B cell (primary cell): ENCODE data around the gene MAML3. TPM values are rescaled to one million over a fixed set of nuclear protein-coding genes. Genes with fewer than 3 reads are reported as not detected.

ENCODE experiments used
- ATAC-seq: fragments of 200-7000 bp; cut with Tn5 transposase; one replicate; pipeline ENCODE4 v1.10.0; 2021; ENCODE audit warnings: low read depth, mild to moderate bottlenecking, moderate number of reproducible peaks, moderate library complexity
- CTCF ChIA-PET: fragments of 350-600 bp; sonication (Branson Sonifier 250); formaldehyde crosslinking; loops from one replicate; lab custom pipeline; 2021; ENCODE audit warnings: antibody characterized with exemption, inconsistent platforms; lab: Charles Lee
- POLR2A ChIA-PET: fragments of 350-600 bp; sonication (Branson Sonifier 250); formaldehyde crosslinking; loops from one replicate; lab custom pipeline; 2021; ENCODE audit warnings: antibody characterized with exemption; lab: Charles Lee
- DNase-seq: peaks from one replicate; pipeline ENCODE4 v3.0.0; 2013
- H2AFZ ChIP-seq: 2 replicates; pipeline ENCODE4 v1.6.1; 2012; ENCODE audit warnings: mild to moderate bottlenecking, low read depth, low read length; ENCODE audit not compliant: insufficient read depth, poor library complexity, severe bottlenecking
- H3K27ac ChIP-seq, 2 donors: 1 replicate in 1 of 2; 2 replicates in 1 of 2; pipeline ENCODE4 v1.5.1; 2012 to 2013; ENCODE audit warnings: low read length in 2 of 2, mild to moderate bottlenecking in 2 of 2, moderate library complexity in 1 of 2
- H3K27me3 ChIP-seq, 4 experiments: fragments of 200-600 bp in 1 of 4; sonication (generic) in 1 of 4; replicated peaks in 1 of 4; 1 replicate in 2 of 4; 2 replicates in 2 of 4; pipeline versions ENCODE4 v1.6.1 to v1.7.0; 2013 to 2016; ENCODE audit warnings: low read length in 3 of 4, mild to moderate bottlenecking in 2 of 4, mixed read lengths in 1 of 4, moderate library complexity in 1 of 4; ENCODE audit not compliant: insufficient read depth in 4 of 4, control insufficient read depth in 3 of 4; ENCODE audit errors: control extremely low read depth in 1 of 4
- H3K36me3 ChIP-seq, 2 experiments: replicated peaks in 1 of 2; 1 replicate in 1 of 2; 2 replicates in 1 of 2; pipeline versions ENCODE4 v1.6.1 to v1.7.1; 2013; ENCODE audit warnings: low read length in 1 of 2; ENCODE audit not compliant: insufficient read depth in 2 of 2, control insufficient read depth in 1 of 2; ENCODE audit errors: control extremely low read depth in 1 of 2, extremely low read depth in 1 of 2
- H3K4me1 ChIP-seq, 2 donors: fragments of 200-600 bp in 1 of 2; sonication (generic) in 1 of 2; 1 replicate in 1 of 2; 2 replicates in 1 of 2; pipeline versions ENCODE4 v1.5.1 to v1.6.1; 2013 to 2017; ENCODE audit warnings: low read length in 2 of 2; ENCODE audit not compliant: control insufficient read depth in 2 of 2, insufficient read depth in 2 of 2
- H3K4me2 ChIP-seq: replicated peaks from 2 replicates; pipeline ENCODE3; 2012; ENCODE audit warnings: mild to moderate bottlenecking, low read depth, low read length; ENCODE audit not compliant: poor library complexity, severe bottlenecking
- H3K4me3 ChIP-seq, 5 experiments: fragments of 200-600 bp in 1 of 5; sonication (generic) in 1 of 5; 1 replicate in 3 of 5; 2 replicates in 2 of 5; pipeline versions ENCODE4 v1.5.1 to v1.7.0; 2011 to 2016; ENCODE audit warnings: low read length in 4 of 5, mild to moderate bottlenecking in 4 of 5, low read depth in 2 of 5, control low read depth in 1 of 5, moderate library complexity in 1 of 5; ENCODE audit not compliant: insufficient read depth in 1 of 5; ENCODE audit errors: control extremely low read depth in 1 of 5, extremely low read depth in 1 of 5
- H3K79me2 ChIP-seq: fragments of 200-600 bp; sonication (generic); one replicate; pipeline ENCODE4 v1.6.0; 2016; ENCODE audit warnings: low read length; ENCODE audit not compliant: control insufficient read depth, insufficient read depth
- H3K9ac ChIP-seq: fragments of 200-600 bp; sonication (generic); 2 replicates; pipeline ENCODE4 v1.6.1; 2017; ENCODE audit warnings: mild to moderate bottlenecking, low read length, moderate library complexity
- H3K9me3 ChIP-seq, 3 donors: one replicate each; pipeline versions ENCODE4 v1.6.1 to v1.7.1; 2013; ENCODE audit warnings: low read length in 2 of 3; ENCODE audit not compliant: control insufficient read depth in 2 of 3, insufficient read depth in 1 of 3; ENCODE audit errors: control extremely low read depth in 1 of 3
- H4K20me1 ChIP-seq: 2 replicates; pipeline ENCODE4 v1.6.0; 2012; ENCODE audit warnings: mild to moderate bottlenecking, low read length; ENCODE audit not compliant: insufficient read depth, control insufficient read depth, poor library complexity, severe bottlenecking
- H3K27ac Mint-ChIP-seq: one replicate; pipeline ENCODE4 v1.8.0; 2021; ENCODE audit warnings: mixed read lengths
- H3K27me3 Mint-ChIP-seq: one replicate; pipeline ENCODE4 v1.8.0; 2021; ENCODE audit warnings: mixed read lengths
- H3K4me1 Mint-ChIP-seq: one replicate; pipeline ENCODE4 v1.8.0; 2021; ENCODE audit warnings: mixed read lengths
- H3K4me3 Mint-ChIP-seq: one replicate; pipeline ENCODE4 v1.8.0; 2021; ENCODE audit warnings: mixed read lengths
- H3K9me3 Mint-ChIP-seq: one replicate; pipeline ENCODE4 v1.8.0; 2022; ENCODE audit warnings: mixed read lengths; ENCODE audit not compliant: insufficient read depth
- CTCF ChIP-seq: fragments of 200-600 bp; IDR thresholded peaks from one replicate; pipeline ENCODE4 v1.8.0; 2022; ENCODE audit warnings: antibody characterized with exemption, mild to moderate bottlenecking
- EZH2 ChIP-seq: IDR thresholded peaks from 2 replicates; pipeline ENCODE4 v1.6.1; 2012; ENCODE audit warnings: borderline replicate concordance, low read depth, mild to moderate bottlenecking, moderate library complexity, low read length; ENCODE audit not compliant: insufficient read depth, poor library complexity, severe bottlenecking
- whole genome bisulfite sequencing: methylation state at CpG from one replicate; pipeline ENCODE4 v1.1.5; 2013; ENCODE audit warnings: missing lambda C conversion rate; ENCODE audit not compliant: insufficient coverage; 5-methylcytosine and 5-hydroxymethylcytosine counted together
- intact Hi-C: fragments of 100-400 bp; cut with micrococcal nuclease; formaldehyde crosslinking; loops from one replicate; pipeline ENCODE4 v1.10.0; 2022
- polyA plus RNA-seq: library from polyadenylated mRNA; depleted of rRNA; stranded (reverse); fragments of >200 nt; gene quantifications from 2 replicates; pipeline ENCODE4 v1.2.3, GENCODE V29; 2012
- total RNA-seq, 2 donors: library from RNA; stranded (reverse); fragments of 120-200 nt in 1 of 2; gene quantifications; 1 replicate in 1 of 2; 2 replicates in 1 of 2; pipeline versions ENCODE4 v1.2.3 to v1.2.4, GENCODE V29; 2013 to 2022

MAML3 gene
- total and polyA plus RNA-seq, 2 donors (not counting 1 experiment from before 2014, with no cell fraction given), result 0.94 to 5.3 TPM

DNA sequence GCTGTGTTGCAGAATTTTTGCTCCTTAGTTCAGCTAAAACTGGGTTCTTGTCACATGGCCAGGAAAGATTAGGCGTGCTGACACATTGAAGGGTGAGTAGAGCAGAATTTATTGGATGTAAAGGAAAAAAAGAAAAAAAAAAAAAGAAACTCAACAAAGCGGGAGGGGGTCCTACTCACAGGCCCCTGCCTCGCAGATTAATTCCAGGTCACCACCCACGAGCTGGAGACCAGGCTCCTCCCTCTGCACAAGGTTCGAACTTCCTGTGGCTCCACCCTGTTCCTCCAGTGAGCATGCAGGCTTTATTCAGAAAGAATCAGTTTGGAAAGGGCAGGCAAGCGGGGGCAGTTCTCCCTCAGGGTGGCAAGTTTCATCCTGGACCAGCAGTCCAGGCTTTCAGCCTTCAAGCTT lies 471.2 kb downstream of the MAML3 start:
- Histone ChIP-seq H3K79me2 (no peaks in the 10 kb centered on the region), H4K20me1 (no peaks in the 10 kb centered on the region), H3K4me3 (no peak overlapping the region), H3K27ac (no peak overlapping the region), H3K9ac (no peak overlapping the region), H3K4me1 (no peaks in the 10 kb centered on the region), H3K27me3 (no peaks in the 10 kb centered on the region), H3K4me2 (no peak overlapping the region), H2AFZ (no peak overlapping the region), H3K9me3 (no peaks in the 10 kb centered on the region), H3K36me3 (no peaks in the 10 kb centered on the region)
- intact Hi-C loops, result no loop called here
- DNase-seq, result no peak
- no peak overlapping the region for H3K4me3 Mint-ChIP-seq
- no peaks in the 10 kb centered on the region for H3K4me1 Mint-ChIP-seq
- POLR2A ChIA-PET, result no interaction called here
- TF ChIP-seq EZH2, result no peak
- no peak for TF ChIP-seq CTCF
- WGBS, result 87% methylated on average over 3 of the region's 6 CpGs
- CTCF ChIA-PET, result interaction anchor here (0.7 to 1.7 kb wide), 2 partner anchors 25 to 1125 kb away, joined by 3 to 8 read pairs; no protein-coding TSS in a partner anchor
- H3K27ac Mint-ChIP-seq, result no peak overlapping the region
- no peaks in the 10 kb centered on the region for H3K9me3 Mint-ChIP-seq
- no peaks in the 10 kb centered on the region for H3K27me3 Mint-ChIP-seq
- ATAC-seq, result no peak

DNA sequence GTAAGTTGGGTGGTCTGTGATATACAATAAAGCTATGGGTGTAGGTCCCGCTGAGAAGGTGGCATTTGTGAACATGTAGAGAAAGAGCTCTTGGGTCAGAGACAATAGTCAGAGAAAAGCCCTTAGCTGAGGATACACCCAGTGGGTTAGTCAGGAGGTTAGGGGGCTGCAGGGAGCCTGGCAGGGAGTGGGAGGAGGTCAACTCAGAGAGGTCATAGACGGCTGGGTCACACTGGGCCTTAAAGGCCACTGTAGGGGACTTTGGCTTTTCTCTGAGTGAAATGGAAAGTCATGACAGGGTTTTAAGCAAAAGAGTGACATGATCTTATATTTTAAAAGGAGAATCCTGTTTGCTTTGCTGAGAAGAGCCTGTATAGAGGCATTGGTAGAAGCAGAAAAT lies 471.7 kb downstream of the MAML3 start:
- H3K27me3 ChIP-seq, result no peaks in the 10 kb centered on the region
- no peak overlapping the region for H3K4me3 ChIP-seq
- H4K20me1 ChIP-seq, result no peaks in the 10 kb centered on the region
- no peak overlapping the region for H3K4me2 ChIP-seq
- WGBS, result 92% methylated on average over 2 of the region's 2 CpGs
- H3K4me1 Mint-ChIP-seq, result no peaks in the 10 kb centered on the region
- H3K36me3 ChIP-seq, result no peaks in the 10 kb centered on the region
- TF ChIP-seq CTCF (no peak), EZH2 (no peak)
- no peak overlapping the region for H2AFZ ChIP-seq
- no peak overlapping the region for H3K27ac Mint-ChIP-seq
- no peaks in the 10 kb centered on the region for H3K9me3 ChIP-seq
- DNase-seq (no peak), ATAC-seq (no peak)
- no peak overlapping the region for H3K4me3 Mint-ChIP-seq
- ChIA-PET POLR2A (no interaction called here), CTCF (no interaction called here)
- H3K4me1 ChIP-seq, result no peaks in the 10 kb centered on the region
- H3K79me2 ChIP-seq, result no peaks in the 10 kb centered on the region
- H3K27ac ChIP-seq, result no peak overlapping the region
- no peaks in the 10 kb centered on the region for H3K9me3 Mint-ChIP-seq
- no peaks in the 10 kb centered on the region for H3K27me3 Mint-ChIP-seq
- no peak overlapping the region for H3K9ac ChIP-seq
- intact Hi-C loops, result no loop called here
